Lung (tissue), 12 donors: ENCODE measurements around the gene ABCD4. TPM values are rescaled to one million over a fixed set of nuclear protein-coding genes. Genes with fewer than 3 reads are reported as not detected.

Experiments
- ATAC-seq: fragments of 200-7000 bp; cut with Tn5 transposase; one replicate; pipeline ENCODE4 v1.9.1; 2020; ENCODE audit warnings: moderate number of reproducible peaks; ENCODE audit not compliant: insufficient read depth, low FRiP score
- DNase-seq, 3 donors: peaks; one replicate each; pipeline ENCODE4 v3.0.0-alpha.2; 2013 to 2017
- H3K27ac ChIP-seq, 2 donors: one replicate each; pipeline ENCODE4 v1.5.1; 2013; ENCODE audit warnings: mild to moderate bottlenecking in 2 of 2, moderate library complexity in 2 of 2, control low read depth in 1 of 2, inconsistent platforms in 1 of 2, low read depth in 1 of 2, low read length in 1 of 2
- H3K27me3 ChIP-seq, 3 donors: one replicate each; pipeline ENCODE4 v1.5.1; 2013; ENCODE audit warnings: low read length in 2 of 3; ENCODE audit not compliant: control insufficient read depth in 3 of 3, insufficient read depth in 3 of 3
- H3K36me3 ChIP-seq, 4 donors: one replicate each; pipeline ENCODE4 v1.5.1; 2013; ENCODE audit warnings: low read length in 4 of 4, mild to moderate bottlenecking in 1 of 4, moderate library complexity in 1 of 4; ENCODE audit not compliant: control insufficient read depth in 4 of 4, insufficient read depth in 4 of 4
- H3K4me1 ChIP-seq, 5 donors: one replicate each; pipeline ENCODE4 v1.5.1; 2013; ENCODE audit warnings: low read length in 5 of 5, mild to moderate bottlenecking in 2 of 5, moderate library complexity in 1 of 5; ENCODE audit not compliant: control insufficient read depth in 5 of 5, insufficient read depth in 5 of 5
- H3K4me3 ChIP-seq: one replicate; pipeline ENCODE4 v1.5.1; 2013; ENCODE audit warnings: mild to moderate bottlenecking, control low read depth, moderate library complexity
- H3K9ac ChIP-seq, 2 donors: one replicate each; pipeline ENCODE4 v1.5.1; 2013; ENCODE audit warnings: low read length in 2 of 2, control low read depth in 1 of 2; ENCODE audit not compliant: insufficient read depth in 1 of 2
- H3K9me3 ChIP-seq, 4 donors: one replicate each; pipeline ENCODE4 v1.5.1; 2013; ENCODE audit warnings: low read length in 3 of 4, mild to moderate bottlenecking in 1 of 4, moderate library complexity in 1 of 4; ENCODE audit not compliant: control insufficient read depth in 4 of 4, insufficient read depth in 3 of 4
- WGBS, 2 donors: extraction: QIAGEN DNeasy Blood & Tissue Kit; methylation state at CpG; one replicate each; pipeline ENCODE4 v1.1.7; 2013; 5-methylcytosine and 5-hydroxymethylcytosine counted together
- polyA plus RNA-seq, 2 donors: library from polyadenylated mRNA; stranded (reverse); fragments of 200-250 nt; gene quantifications; one replicate each; pipeline ENCODE4 v1.2.1, GENCODE V29; 2013
- total RNA-seq, 2 donors: library from RNA; depleted of rRNA in 1 of 2; stranded (reverse); fragments of >200 nt in 1 of 2; gene quantifications; one replicate each; pipeline ENCODE4 v1.2.1, GENCODE V29; 2014 to 2021
- TF ChIP-seq, protein P1 (sequence below): IDR thresholded peaks from 2 replicates; pipeline ENCODE4 v1.5.1; 2012; ENCODE audit warnings: mild to moderate bottlenecking; ENCODE audit errors: control extremely low read depth, extremely low read depth
- donor health status: control.
- donor health status: control.
- donor health status: Bipolar disorder and iron deficiency.
- donor health status: healthy.
- donor health status: DM: yes; HTN: yes; CAD: no.

ABCD4 gene
- total and polyA plus RNA-seq, 4 donors: 25.7 to 72.7 (median 43.1) TPM

DNA sequence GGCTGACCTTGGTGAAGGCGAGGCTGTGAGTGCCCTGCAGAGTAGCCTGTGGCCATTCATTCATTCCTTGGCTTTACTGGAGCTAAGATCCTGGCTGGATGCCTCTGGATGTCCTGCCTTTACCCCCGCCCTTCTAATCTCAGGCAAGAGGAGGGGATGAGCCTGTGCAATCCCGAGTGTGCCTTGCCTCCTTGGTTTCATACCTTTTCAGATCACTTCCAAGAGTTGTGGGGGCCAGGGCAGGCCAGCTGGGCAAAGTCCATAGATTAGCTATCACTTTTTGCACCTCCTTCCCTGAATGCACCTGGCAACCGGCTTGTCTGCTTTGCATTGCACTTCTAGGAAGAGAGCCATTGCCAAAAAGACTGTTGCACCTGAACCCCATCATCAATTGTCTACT, 47.0 kb upstream of the ABCD4 start:
- TF ChIP-seq, protein P1, sequence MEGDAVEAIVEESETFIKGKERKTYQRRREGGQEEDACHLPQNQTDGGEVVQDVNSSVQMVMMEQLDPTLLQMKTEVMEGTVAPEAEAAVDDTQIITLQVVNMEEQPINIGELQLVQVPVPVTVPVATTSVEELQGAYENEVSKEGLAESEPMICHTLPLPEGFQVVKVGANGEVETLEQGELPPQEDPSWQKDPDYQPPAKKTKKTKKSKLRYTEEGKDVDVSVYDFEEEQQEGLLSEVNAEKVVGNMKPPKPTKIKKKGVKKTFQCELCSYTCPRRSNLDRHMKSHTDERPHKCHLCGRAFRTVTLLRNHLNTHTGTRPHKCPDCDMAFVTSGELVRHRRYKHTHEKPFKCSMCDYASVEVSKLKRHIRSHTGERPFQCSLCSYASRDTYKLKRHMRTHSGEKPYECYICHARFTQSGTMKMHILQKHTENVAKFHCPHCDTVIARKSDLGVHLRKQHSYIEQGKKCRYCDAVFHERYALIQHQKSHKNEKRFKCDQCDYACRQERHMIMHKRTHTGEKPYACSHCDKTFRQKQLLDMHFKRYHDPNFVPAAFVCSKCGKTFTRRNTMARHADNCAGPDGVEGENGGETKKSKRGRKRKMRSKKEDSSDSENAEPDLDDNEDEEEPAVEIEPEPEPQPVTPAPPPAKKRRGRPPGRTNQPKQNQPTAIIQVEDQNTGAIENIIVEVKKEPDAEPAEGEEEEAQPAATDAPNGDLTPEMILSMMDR: no peak
- H3K9ac ChIP-seq: no peak overlapping the region
- WGBS, 2 donors: 62 to 77% methylated on average over 4 of the region's 4 CpGs
- no peaks in the 10 kb centered on the region for H3K36me3 ChIP-seq
- no peak for ATAC-seq
- no peak overlapping the region for H3K27ac ChIP-seq
- no peak overlapping the region for H3K4me3 ChIP-seq
- no peaks in the 10 kb centered on the region for H3K9me3 ChIP-seq
- peaks cover 0 to 7% (median 3%) of the 10 kb centered on the region in 3 donors for H3K27me3 ChIP-seq
- no peak for DNase-seq
- H3K4me1 ChIP-seq: no peaks in the 10 kb centered on the region

DNA sequence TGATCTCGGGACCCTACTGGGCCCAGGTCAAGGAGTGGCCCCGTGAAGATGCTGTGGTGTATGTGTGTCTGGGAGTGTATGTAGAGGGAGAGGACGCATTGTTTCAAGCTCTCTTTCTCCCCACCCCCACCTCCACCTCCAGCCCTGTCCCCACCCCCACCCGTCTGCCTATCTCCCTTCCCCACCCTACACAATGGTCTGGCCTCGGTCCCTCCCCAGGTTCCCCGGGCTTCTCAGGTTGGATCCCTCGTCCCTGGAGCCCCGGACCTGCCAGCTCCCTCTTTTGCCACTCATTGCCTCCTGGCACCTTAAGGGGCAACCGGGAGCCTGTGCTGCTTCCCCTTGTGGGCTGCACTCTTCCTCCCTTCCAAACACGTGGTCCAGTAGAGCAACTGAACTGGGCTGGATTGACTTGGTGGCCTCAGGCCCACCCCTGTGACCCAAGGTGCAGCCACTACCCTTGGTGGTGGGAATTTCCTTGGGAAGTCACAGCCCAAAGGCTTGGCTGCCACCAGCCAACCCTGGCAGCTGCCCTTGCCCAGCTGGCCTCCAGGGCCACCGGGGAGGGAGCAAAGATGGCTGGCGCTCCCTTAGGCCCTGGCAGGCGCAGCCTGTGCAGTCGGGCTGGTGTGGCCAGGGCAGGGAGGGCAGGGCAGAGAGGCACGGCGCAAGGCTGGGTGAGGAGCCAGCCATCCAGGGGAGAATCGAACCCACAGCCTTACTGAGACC, 46.2 kb upstream of the ABCD4 start:
- no peaks in the 10 kb centered on the region for H3K4me1 ChIP-seq
- TF ChIP-seq, protein P1: no peak
- no peak for ATAC-seq
- no peak for DNase-seq
- H3K4me3 ChIP-seq: no peak overlapping the region
- H3K36me3 ChIP-seq: no peaks in the 10 kb centered on the region
- no peak overlapping the region for H3K27ac ChIP-seq
- peaks cover 0 to 7% (median 3%) of the 10 kb centered on the region in 3 donors for H3K27me3 ChIP-seq
- no peaks in the 10 kb centered on the region for H3K9me3 ChIP-seq
- WGBS, 2 donors: 63% methylated on average over 17 of the region's 17 CpGs
- H3K9ac ChIP-seq: no peak overlapping the region

DNA sequence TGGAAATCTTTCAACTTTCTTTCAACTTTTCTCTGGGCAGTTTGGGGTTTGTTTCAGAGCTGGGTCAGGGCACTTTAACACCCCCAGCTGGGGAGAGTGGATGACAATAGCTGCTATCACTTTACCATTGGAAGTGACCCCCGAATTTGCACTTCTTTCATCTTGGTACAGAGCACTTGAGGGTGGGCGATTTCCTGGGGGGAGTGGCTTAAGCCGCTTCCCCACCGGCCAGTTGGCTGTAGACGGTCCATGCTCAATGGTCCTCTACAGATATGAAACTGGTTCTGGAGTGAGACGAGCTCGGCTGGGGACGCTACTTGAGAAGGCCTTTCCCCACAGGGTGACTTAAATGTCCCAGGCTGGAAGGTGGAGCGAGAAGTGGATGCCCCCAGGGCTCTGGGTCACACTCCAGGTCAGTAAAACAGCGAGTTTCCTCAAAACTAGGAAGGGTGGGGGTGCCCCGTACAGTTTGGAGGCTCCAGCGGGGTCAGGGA, 45.6 kb upstream of the ABCD4 start, which contains the start of gene VRTN:
TSS of gene VRTN (plus strand) at position 231 of the 494 bp plus-strand sequence. CDS start 8,313 bp downstream, outside the sequence.
- Histone ChIP-seq H3K9ac (no peak within 1 kb of the TSS), H3K27ac (no peak within 1 kb of the TSS), H3K4me1 (no peaks in the 10 kb centered on the region), H3K4me3 (no peak within 1 kb of the TSS), H3K9me3 (no peaks in the 10 kb centered on the region), H3K27me3 (peaks cover 0 to 7% (median 3%) of the 10 kb centered on the region in 3 donors), H3K36me3 (no peaks in the 10 kb centered on the region)
- no peak for DNase-seq
- no peak for ATAC-seq
- TF ChIP-seq, protein P1: no peak
- WGBS, 2 donors: 66 to 68% methylated on average over 12 of the region's 12 CpGs
